Right lobe of liver (tissue), 6 donors: ENCODE results near the gene ZNF346. TPM values are rescaled to one million over a fixed set of nuclear protein-coding genes. Genes with fewer than 3 reads are reported as not detected.
"Not testable (repeated sequence)": the region's sequence is repeated elsewhere in the genome, so short reads cannot be mapped to it uniquely, and the experiment has no call there.

Experiments
- ATAC-seq, 4 donors: fragments of 200-7000 bp; cut with Tn5 transposase; one replicate each; pipeline ENCODE4 v1.9.1; 2020; ENCODE audit warnings: mild to moderate bottlenecking in 4 of 4, moderate library complexity in 4 of 4
- DNase-seq, 3 donors: peaks; one replicate each; pipeline ENCODE4 v3.0.0-alpha.2; 2020
- H3K27ac ChIP-seq, 3 donors: fragments of 200-600 bp; one replicate each; pipeline ENCODE4 v1.8.0; 2022
- H3K27me3 ChIP-seq, 2 donors: fragments of 200-600 bp; one replicate each; pipeline ENCODE4 v1.8.0; 2022
- H3K36me3 ChIP-seq, 4 donors: fragments of 200-600 bp; sonication (generic) in 1 of 4; one replicate each; pipeline versions ENCODE4 v1.5.1 to v1.8.0; 2017 to 2022; ENCODE audit warnings: control low read depth in 1 of 4
- H3K4me1 ChIP-seq, 4 donors: fragments of 200-600 bp; sonication (generic) in 1 of 4; one replicate each; pipeline versions ENCODE4 v1.5.1 to v1.8.0; 2017 to 2022; ENCODE audit warnings: control low read depth in 1 of 4
- H3K4me3 ChIP-seq, 3 donors: fragments of 200-600 bp; one replicate each; pipeline ENCODE4 v1.8.0; 2022
- H3K9me3 ChIP-seq, 4 donors: fragments of 200-600 bp; sonication (generic) in 1 of 4; one replicate each; pipeline versions ENCODE4 v1.5.1 to v1.8.0; 2017 to 2022; ENCODE audit warnings: control low read depth in 1 of 4
- POLR2A ChIP-seq: fragments of 450-650 bp; IDR thresholded peaks from one replicate; pipeline ENCODE4 v1.6.1; 2017; ENCODE audit warnings: antibody characterized with exemption, mild to moderate bottlenecking
- WGBS: methylation state at CpG from one replicate; pipeline ENCODE4 v1.1.6; 2018; ENCODE audit warnings: low coverage, low lambda C conversion rate; ENCODE audit not compliant: insufficient coverage; ENCODE audit errors: missing lambda C conversion rate; 5-methylcytosine and 5-hydroxymethylcytosine counted together
- intact Hi-C, 2 donors: fragments of 100-400 bp; cut with DNase I; formaldehyde crosslinking; loops; one replicate each; pipeline versions ENCODE4 v1.11.2 to v1.14.1; 2022
- total RNA-seq, 6 experiments: library from RNA; depleted of rRNA in 2 of 6; stranded (reverse); fragments of >200 nt in 2 of 6; fragmentation: NEBNext Ultra II Directional in 3 of 6; extraction: Animal tissue kit (Norgen Biotek cat#: 25700) in 3 of 6; gene quantifications; one replicate each; pipeline versions ENCODE4 v1.1.0 to v1.2.4, GENCODE V29; 2016 to 2023
- TF ChIP-seq, protein P1 (sequence below), 4 donors: fragments of 200-600 bp in 3 of 4; fragments of 450-650 bp in 1 of 4; IDR thresholded peaks; one replicate each; pipeline versions ENCODE4 v1.5.1 to v1.8.0; 2016 to 2022; ENCODE audit warnings: antibody characterized with exemption in 4 of 4, mild to moderate bottlenecking in 2 of 4
- donor health status: DM: no; HTN: yes; CAD: no.
- donor health status: DM: no; HTN: no; CAD: no.
- donor health status: DM: no; HTN: no; CAD: no.
- donor health status: DM: no; HTN: yes; CAD: no.
- donor health status: DM: no; HTN: yes; CAD: no.

The ZNF346 gene
- total RNA-seq, 6 experiments from 2014 or later, result 5.3 to 7.4 (median 6.0) TPM

GRCh38 chr5:177041936-177042335 lies 19.4 kb downstream of the ZNF346 start:
- 92% methylated on average over 2 of the region's 2 CpGs for WGBS
- no peak for ATAC-seq
- H3K4me1 ChIP-seq, result no peaks in the 10 kb centered on the region
- TF ChIP-seq, protein P1, sequence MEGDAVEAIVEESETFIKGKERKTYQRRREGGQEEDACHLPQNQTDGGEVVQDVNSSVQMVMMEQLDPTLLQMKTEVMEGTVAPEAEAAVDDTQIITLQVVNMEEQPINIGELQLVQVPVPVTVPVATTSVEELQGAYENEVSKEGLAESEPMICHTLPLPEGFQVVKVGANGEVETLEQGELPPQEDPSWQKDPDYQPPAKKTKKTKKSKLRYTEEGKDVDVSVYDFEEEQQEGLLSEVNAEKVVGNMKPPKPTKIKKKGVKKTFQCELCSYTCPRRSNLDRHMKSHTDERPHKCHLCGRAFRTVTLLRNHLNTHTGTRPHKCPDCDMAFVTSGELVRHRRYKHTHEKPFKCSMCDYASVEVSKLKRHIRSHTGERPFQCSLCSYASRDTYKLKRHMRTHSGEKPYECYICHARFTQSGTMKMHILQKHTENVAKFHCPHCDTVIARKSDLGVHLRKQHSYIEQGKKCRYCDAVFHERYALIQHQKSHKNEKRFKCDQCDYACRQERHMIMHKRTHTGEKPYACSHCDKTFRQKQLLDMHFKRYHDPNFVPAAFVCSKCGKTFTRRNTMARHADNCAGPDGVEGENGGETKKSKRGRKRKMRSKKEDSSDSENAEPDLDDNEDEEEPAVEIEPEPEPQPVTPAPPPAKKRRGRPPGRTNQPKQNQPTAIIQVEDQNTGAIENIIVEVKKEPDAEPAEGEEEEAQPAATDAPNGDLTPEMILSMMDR (IDR thresholded peaks at IDR 0.05), result no peak
- TF ChIP-seq POLR2A, result no peak
- H3K4me3 ChIP-seq, result no peak overlapping the region
- peaks cover 0 to 27% (median 15%) of the 10 kb centered on the region in 4 donors for H3K36me3 ChIP-seq
- no peak overlapping the region for H3K27ac ChIP-seq
- H3K9me3 ChIP-seq, result no peaks in the 10 kb centered on the region
- no peak for DNase-seq
- intact Hi-C loops, result no loop called here
- no peaks in the 10 kb centered on the region for H3K27me3 ChIP-seq

- no peak for TF ChIP-seq POLR2A
- TF ChIP-seq, protein P1 (IDR thresholded peaks at IDR 0.05), result no peak
- 100% methylated on average over 4 of the region's 6 CpGs for WGBS
- Histone ChIP-seq H3K36me3 (peaks cover 0 to 27% (median 15%) of the 10 kb centered on the region in 4 donors), H3K4me1 (no peaks in the 10 kb centered on the region), H3K4me3 (no peak overlapping the region), H3K27me3 (no peaks in the 10 kb centered on the region), H3K27ac (no peak overlapping the region), H3K9me3 (no peaks in the 10 kb centered on the region)
- DNase-seq (no peak), ATAC-seq (no peak)
- intact Hi-C loops, result no loop called here
Measured at GRCh38 chr5:177043114-177043513, 20.6 kb downstream of the ZNF346 start.

DNA sequence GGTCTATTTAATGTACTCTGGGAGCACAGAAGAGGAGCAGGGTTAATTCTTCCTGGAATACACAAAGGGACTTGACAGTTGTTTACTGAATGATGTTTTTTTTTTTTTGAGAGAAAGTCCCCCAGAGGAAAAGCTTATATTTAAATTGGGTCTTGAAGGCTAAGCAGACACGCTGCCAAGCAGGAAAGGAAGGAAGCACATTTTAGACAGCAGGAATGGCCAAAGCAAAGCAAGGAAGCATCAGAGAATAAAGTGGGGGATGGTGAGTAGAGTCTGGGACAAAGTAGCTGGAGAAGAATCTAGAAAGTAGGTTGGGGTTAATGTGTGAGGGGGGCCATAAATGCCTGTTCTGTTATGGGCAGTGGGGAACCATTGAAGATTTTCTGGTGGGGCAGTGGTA lies 21.5 kb downstream of the ZNF346 start:
- H3K27ac ChIP-seq, result no peak overlapping the region

DNA sequence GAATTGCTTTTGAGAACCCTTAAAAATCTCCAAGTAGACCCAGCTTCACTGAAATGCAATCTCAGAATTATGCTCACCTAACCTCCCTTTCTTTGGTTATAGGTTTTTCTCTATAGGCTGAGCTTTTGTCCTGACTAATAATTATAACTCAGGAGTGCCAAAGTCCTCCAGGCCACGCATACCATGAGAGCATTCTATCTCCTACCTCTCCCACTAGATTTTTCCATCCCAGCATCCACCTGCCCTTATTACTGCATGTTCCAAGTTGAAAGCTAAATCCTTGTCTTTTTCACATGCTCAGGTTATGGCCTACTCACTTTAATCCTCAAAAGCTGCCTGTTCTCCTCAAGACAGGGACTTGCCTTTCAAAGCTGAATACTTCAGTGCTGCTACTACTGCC lies 22.1 kb downstream of the ZNF346 start:
- Histone ChIP-seq H3K9me3 (no peaks in the 10 kb centered on the region), H3K27me3 (no peaks in the 10 kb centered on the region), H3K36me3 (peaks cover 0 to 29% (median 15%) of the 10 kb centered on the region in 4 donors), H3K4me3 (no peak overlapping the region), H3K4me1 (no peaks in the 10 kb centered on the region), H3K27ac (no peak overlapping the region)
- TF ChIP-seq POLR2A, result no peak
- TF ChIP-seq, protein P1 (IDR thresholded peaks at IDR 0.05), result no peak
- DNase-seq, result no peak
- ATAC-seq, result no peak
- 100% methylated on average over 1 of the region's 1 CpG for WGBS
- intact Hi-C loops, result no loop called here

More for the DNA sequence above, 21.5 kb downstream of the ZNF346 start:
- Histone ChIP-seq H3K4me3 (no peak overlapping the region), H3K27me3 (no peaks in the 10 kb centered on the region), H3K36me3 (peaks cover 0 to 29% (median 15%) of the 10 kb centered on the region in 4 donors), H3K4me1 (no peaks in the 10 kb centered on the region), H3K9me3 (no peaks in the 10 kb centered on the region)
- TF ChIP-seq, protein P1 (IDR thresholded peaks at IDR 0.05), result no peak
- no peak for TF ChIP-seq POLR2A
- intact Hi-C loops, result no loop called here
- WGBS, result 93% methylated on average over 1 of the region's 1 CpG
- ATAC-seq (peak in 3 of 4 donors; percentile 39 to 65 (median 65)), DNase-seq (no peak)

GRCh38 chr5:177045631-177046030 lies 23.1 kb downstream of the ZNF346 start:
- H3K4me1 ChIP-seq, result no peaks in the 10 kb centered on the region
- no peak overlapping the region for H3K27ac ChIP-seq
- H3K36me3 ChIP-seq, result peaks cover 0 to 29% (median 15%) of the 10 kb centered on the region in 4 donors
- no peaks in the 10 kb centered on the region for H3K27me3 ChIP-seq
- no peak overlapping the region for H3K4me3 ChIP-seq
- no peak for ATAC-seq
- WGBS, result 94% methylated on average over 4 of the region's 4 CpGs
- DNase-seq, result no peak
- TF ChIP-seq POLR2A, result no peak
- TF ChIP-seq, protein P1 (IDR thresholded peaks at IDR 0.05), result no peak
- H3K9me3 ChIP-seq, result no peaks in the 10 kb centered on the region
- intact Hi-C loops, result no loop called here

DNA sequence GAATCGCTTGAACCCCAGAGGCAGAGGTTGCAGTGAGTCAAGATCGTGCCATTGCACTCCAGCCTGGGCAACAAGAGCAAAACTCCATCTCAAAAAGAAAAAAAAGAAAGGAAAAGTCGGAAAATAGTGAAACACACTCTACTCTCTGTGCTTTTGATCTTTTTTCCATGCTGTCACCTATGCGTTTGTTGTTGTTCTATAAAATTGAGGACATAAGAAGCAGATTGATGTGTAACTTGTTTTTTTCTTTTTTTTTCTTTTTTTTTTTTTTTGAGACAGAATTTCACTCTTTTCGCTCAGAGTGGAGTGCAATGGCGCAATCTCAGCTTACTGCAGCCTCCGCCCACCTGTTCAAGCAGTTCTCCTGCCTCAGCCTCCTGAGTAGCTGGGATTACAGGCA lies 26.0 kb downstream of the ZNF346 start:
- intact Hi-C loops, H3K4me3 ChIP-seq: not testable (repeated sequence)
- WGBS, result 97% methylated on average over 6 of the region's 7 CpGs

More for the DNA sequence above, 26.0 kb downstream of the ZNF346 start:
- not testable (repeated sequence) for H3K4me1 ChIP-seq, H3K9me3 ChIP-seq, H3K27ac ChIP-seq, DNase-seq, H3K27me3 ChIP-seq, ATAC-seq
- peaks cover 0 to 22% (median 7%) of the 10 kb centered on the region in 4 donors for H3K36me3 ChIP-seq
